HEK293 (cell line): Measurements from ENCODE around the gene PARP9.

Experiments used
- SETDB1 ChIP-seq: IDR thresholded peaks from one replicate; pipeline ENCODE4 v1.6.1; 2017; ENCODE audit warnings: mild to moderate bottlenecking, low read length, moderate library complexity, mixed read lengths; ENCODE audit not compliant: insufficient read length
- ZNF169 ChIP-seq: fragments of 450-650 bp; formaldehyde crosslinking; IDR thresholded peaks from 2 replicates; pipeline ENCODE4 v1.5.1; 2016; ENCODE audit warnings: missing biosample characterization, missing genetic modification characterization
- ZNF274 ChIP-seq, 2 experiments: fragments of 200-500 bp in 1 of 2; fragments of 450-650 bp in 1 of 2; sonication (Bioruptor generic) in 1 of 2; formaldehyde crosslinking in 1 of 2; IDR thresholded peaks; 2 replicates each; pipeline versions ENCODE4 v1.5.1 to v1.6.1; 2014 to 2016; ENCODE audit warnings: borderline replicate concordance in 1 of 2, inconsistent platforms in 1 of 2, low read length in 1 of 2, missing biosample characterization in 1 of 2, missing genetic modification characterization in 1 of 2
- ZNF561 ChIP-seq: fragments of 450-650 bp; IDR thresholded peaks from 2 replicates; pipeline ENCODE4 v1.5.1; 2018; ENCODE audit warnings: missing biosample characterization, missing genetic modification characterization, borderline replicate concordance
- ZNF658 ChIP-seq: fragments of 450-650 bp; formaldehyde crosslinking; IDR thresholded peaks from 2 replicates; pipeline ENCODE4; 2016; ENCODE audit warnings: missing biosample characterization, missing genetic modification characterization
- ZNF768 ChIP-seq: fragments of 450-650 bp; formaldehyde crosslinking; IDR thresholded peaks from 2 replicates; pipeline ENCODE4 v1.5.1; 2018; ENCODE audit warnings: missing biosample characterization, mild to moderate bottlenecking, missing genetic modification characterization
- ZSCAN30 ChIP-seq: fragments of 450-650 bp; IDR thresholded peaks from 2 replicates; pipeline ENCODE4 v1.5.1; 2018; ENCODE audit warnings: missing biosample characterization, mild to moderate bottlenecking, missing genetic modification characterization, moderate library complexity
- TF ChIP-seq, protein P1 (sequence below): fragments of 450-650 bp; formaldehyde crosslinking; IDR thresholded peaks from 2 replicates; pipeline ENCODE4 v1.5.1; 2016; ENCODE audit warnings: missing biosample characterization, missing genetic modification characterization
- TF ChIP-seq, protein P2 (sequence below): fragments of 450-650 bp; formaldehyde crosslinking; IDR thresholded peaks from 2 replicates; pipeline ENCODE4 v1.5.1; 2016; ENCODE audit warnings: missing biosample characterization, missing genetic modification characterization
- TF ChIP-seq, protein P3 (sequence below): fragments of 450-650 bp; IDR thresholded peaks from 2 replicates; pipeline ENCODE4 v1.5.1; 2018; ENCODE audit warnings: missing biosample characterization, mild to moderate bottlenecking, missing genetic modification characterization

- TF ChIP-seq, protein P1, sequence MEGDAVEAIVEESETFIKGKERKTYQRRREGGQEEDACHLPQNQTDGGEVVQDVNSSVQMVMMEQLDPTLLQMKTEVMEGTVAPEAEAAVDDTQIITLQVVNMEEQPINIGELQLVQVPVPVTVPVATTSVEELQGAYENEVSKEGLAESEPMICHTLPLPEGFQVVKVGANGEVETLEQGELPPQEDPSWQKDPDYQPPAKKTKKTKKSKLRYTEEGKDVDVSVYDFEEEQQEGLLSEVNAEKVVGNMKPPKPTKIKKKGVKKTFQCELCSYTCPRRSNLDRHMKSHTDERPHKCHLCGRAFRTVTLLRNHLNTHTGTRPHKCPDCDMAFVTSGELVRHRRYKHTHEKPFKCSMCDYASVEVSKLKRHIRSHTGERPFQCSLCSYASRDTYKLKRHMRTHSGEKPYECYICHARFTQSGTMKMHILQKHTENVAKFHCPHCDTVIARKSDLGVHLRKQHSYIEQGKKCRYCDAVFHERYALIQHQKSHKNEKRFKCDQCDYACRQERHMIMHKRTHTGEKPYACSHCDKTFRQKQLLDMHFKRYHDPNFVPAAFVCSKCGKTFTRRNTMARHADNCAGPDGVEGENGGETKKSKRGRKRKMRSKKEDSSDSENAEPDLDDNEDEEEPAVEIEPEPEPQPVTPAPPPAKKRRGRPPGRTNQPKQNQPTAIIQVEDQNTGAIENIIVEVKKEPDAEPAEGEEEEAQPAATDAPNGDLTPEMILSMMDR (tag by site-specific recombination): no peak
- no peak for TF ChIP-seq ZNF169 (tag by site-specific recombination)
- TF ChIP-seq, protein P2, sequence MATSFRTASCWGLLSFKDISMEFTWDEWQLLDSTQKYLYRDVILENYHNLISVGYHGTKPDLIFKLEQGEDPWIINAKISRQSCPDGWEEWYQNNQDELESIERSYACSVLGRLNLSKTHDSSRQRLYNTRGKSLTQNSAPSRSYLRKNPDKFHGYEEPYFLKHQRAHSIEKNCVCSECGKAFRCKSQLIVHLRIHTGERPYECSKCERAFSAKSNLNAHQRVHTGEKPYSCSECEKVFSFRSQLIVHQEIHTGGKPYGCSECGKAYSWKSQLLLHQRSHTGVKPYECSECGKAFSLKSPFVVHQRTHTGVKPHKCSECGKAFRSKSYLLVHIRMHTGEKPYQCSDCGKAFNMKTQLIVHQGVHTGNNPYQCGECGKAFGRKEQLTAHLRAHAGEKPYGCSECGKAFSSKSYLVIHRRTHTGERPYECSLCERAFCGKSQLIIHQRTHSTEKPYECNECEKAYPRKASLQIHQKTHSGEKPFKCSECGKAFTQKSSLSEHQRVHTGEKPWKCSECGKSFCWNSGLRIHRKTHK: no peak
- no peak for TF ChIP-seq ZNF768
- no peak for TF ChIP-seq ZNF274 (IDR thresholded peaks at IDR 0.05; ENCODE audit: low read length)
- no peak for TF ChIP-seq ZNF274 (tag by site-specific recombination; IDR thresholded peaks at IDR 0.05; ENCODE audit: borderline replicate concordance)
- no peak for TF ChIP-seq ZNF561
- no peak for TF ChIP-seq SETDB1
- TF ChIP-seq, protein P3, sequence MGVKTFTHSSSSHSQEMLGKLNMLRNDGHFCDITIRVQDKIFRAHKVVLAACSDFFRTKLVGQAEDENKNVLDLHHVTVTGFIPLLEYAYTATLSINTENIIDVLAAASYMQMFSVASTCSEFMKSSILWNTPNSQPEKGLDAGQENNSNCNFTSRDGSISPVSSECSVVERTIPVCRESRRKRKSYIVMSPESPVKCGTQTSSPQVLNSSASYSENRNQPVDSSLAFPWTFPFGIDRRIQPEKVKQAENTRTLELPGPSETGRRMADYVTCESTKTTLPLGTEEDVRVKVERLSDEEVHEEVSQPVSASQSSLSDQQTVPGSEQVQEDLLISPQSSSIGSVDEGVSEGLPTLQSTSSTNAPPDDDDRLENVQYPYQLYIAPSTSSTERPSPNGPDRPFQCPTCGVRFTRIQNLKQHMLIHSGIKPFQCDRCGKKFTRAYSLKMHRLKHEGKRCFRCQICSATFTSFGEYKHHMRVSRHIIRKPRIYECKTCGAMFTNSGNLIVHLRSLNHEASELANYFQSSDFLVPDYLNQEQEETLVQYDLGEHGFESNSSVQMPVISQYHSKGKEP (tag by site-specific recombination): no peak
- TF ChIP-seq ZSCAN30: no peak
- TF ChIP-seq ZNF658 (tag by site-specific recombination): no peak
Measured at GRCh38 chr3:122609798-122610559, 45.9 kb upstream of the PARP9 start.
